Panc1 (cell line): ENCODE measurements around the gene SLC16A6. TPM values are rescaled to one million over a fixed set of nuclear protein-coding genes. Genes with fewer than 3 reads are reported as not detected.

Experiments used
- ATAC-seq: fragments of 200-7000 bp; cut with Tn5 transposase; 2 replicates; pipeline ENCODE4 v1.9.1; 2020; ENCODE audit warnings: mild to moderate bottlenecking, moderate library complexity
- BruUV-seq: library from RNA; stranded (reverse); fragments of 400-500 nt; replicated peaks from 2 replicates; lab custom pipeline; 2021; lab: Mats Ljungman, UMichigan
- CTCF ChIA-PET: fragments of 300-600 bp; sonication (Branson Sonifier 250); formaldehyde crosslinking; loops from one replicate; lab custom pipeline; 2022; ENCODE audit warnings: antibody characterized with exemption; lab: Charles Lee
- POLR2A ChIA-PET: fragments of 300-600 bp; sonication (Branson Sonifier 250); formaldehyde crosslinking; loops from one replicate; lab custom pipeline; 2022; ENCODE audit warnings: antibody characterized with exemption; lab: Charles Lee
- DNase-seq: peaks from one replicate; pipeline ENCODE4 v3.0.0-alpha.2; 2010; ENCODE audit warnings: low read depth, low spot score
- H3K27ac ChIP-seq: 2 replicates; pipeline ENCODE4 v1.5.1; 2011; ENCODE audit warnings: mild to moderate bottlenecking, low read length, inconsistent platforms
- H3K27me3 ChIP-seq: fragments of 200-500 bp; sonication (Bioruptor generic); 2 replicates; pipeline ENCODE4 v1.6.0; 2014; ENCODE audit warnings: low read length, inconsistent platforms; ENCODE audit not compliant: control insufficient read depth, insufficient read depth
- H3K36me3 ChIP-seq: fragments of 200-500 bp; sonication (Bioruptor generic); 2 replicates; pipeline ENCODE4 v1.5.1; 2014; ENCODE audit warnings: inconsistent platforms, mild to moderate bottlenecking, low read length, moderate library complexity; ENCODE audit not compliant: control insufficient read depth, insufficient read depth
- H3K4me1 ChIP-seq: 2 replicates; pipeline ENCODE4 v1.5.1; 2011; ENCODE audit warnings: inconsistent platforms, mild to moderate bottlenecking, low read length, moderate library complexity; ENCODE audit not compliant: control insufficient read depth, insufficient read depth
- H3K4me3 ChIP-seq, 2 experiments: 2 replicates each; pipeline ENCODE4 v1.5.1; 2011 to 2012; ENCODE audit warnings: low read depth in 2 of 2, low read length in 2 of 2, mild to moderate bottlenecking in 2 of 2, inconsistent platforms in 1 of 2, moderate library complexity in 1 of 2
- H3K9me3 ChIP-seq: fragments of 200-500 bp; sonication (Bioruptor generic); 2 replicates; pipeline ENCODE4 v1.5.1; 2014; ENCODE audit warnings: low read depth, mild to moderate bottlenecking, inconsistent platforms, low read length, moderate library complexity; ENCODE audit not compliant: control insufficient read depth, insufficient read depth
- CTCF ChIP-seq: fragments of 450-650 bp; IDR thresholded peaks from 2 replicates; pipeline ENCODE4 v1.5.1; 2017; ENCODE audit warnings: mild to moderate bottlenecking
- POLR2AphosphoS5 ChIP-seq: IDR thresholded peaks from 2 replicates; pipeline ENCODE4 v1.6.1; 2012; ENCODE audit warnings: mild to moderate bottlenecking, low read depth, low read length, moderate library complexity
- REST ChIP-seq, 2 experiments: IDR thresholded peaks; 2 replicates each; pipeline ENCODE4 v1.6.1; 2011 to 2012; ENCODE audit warnings: low read depth in 2 of 2, control low read depth in 1 of 2, low read length in 1 of 2, mild to moderate bottlenecking in 1 of 2, moderate library complexity in 1 of 2; ENCODE audit not compliant: insufficient read depth in 1 of 2
- SIN3A ChIP-seq: IDR thresholded peaks from 2 replicates; pipeline ENCODE4 v1.6.1; 2012; ENCODE audit warnings: low read depth, mild to moderate bottlenecking, low read length, moderate library complexity, borderline replicate concordance; ENCODE audit not compliant: insufficient read depth
- TCF7L2 ChIP-seq: IDR thresholded peaks from 2 replicates; pipeline ENCODE4 v1.6.1; 2011; ENCODE audit warnings: mild to moderate bottlenecking, low read depth, low read length, inconsistent platforms
- in situ Hi-C: cut with HindIII; loops from 2 replicates; pipeline ENCODE4 v1.10.0; 2016; ENCODE audit warnings: low sequenced_read_pairs, low pct_unique_long_range_greater_than_20kb
- intact Hi-C: fragments of 100-400 bp; cut with micrococcal nuclease; formaldehyde crosslinking; loops from one replicate; pipeline ENCODE4 v1.10.0; 2022; ENCODE audit not compliant: unreplicated experiment
- total RNA-seq: library from RNA; stranded (reverse); gene quantifications from one replicate; pipeline ENCODE4 v1.2.1, GENCODE V29; 2021; ENCODE audit not compliant: unreplicated experiment

Gene SLC16A6
- total RNA-seq, 1 experiment from 2014 or later: 0.26 TPM

GRCh38 chr17:68314916-68315535 lies 24.1 kb upstream of the SLC16A6 start:
- H3K27me3 ChIP-seq: no peaks in the 10 kb centered on the region
- ATAC-seq: no peak
- TF ChIP-seq TCF7L2: no peak
- TF ChIP-seq CTCF: no peak
- TF ChIP-seq SIN3A: no peak
- no peak for TF ChIP-seq POLR2AphosphoS5
- no peak for TF ChIP-seq REST (IDR thresholded peaks at IDR 0.05; ENCODE audit: insufficient read depth in 1 of 2, low read depth in 2 of 2, low read length in 1 of 2)
- H3K4me3 ChIP-seq: no peak overlapping the region
- BruUV-seq: no TSS peak
- H3K36me3 ChIP-seq: no peaks in the 10 kb centered on the region
- H3K27ac ChIP-seq: no peak overlapping the region
- H3K4me1 ChIP-seq: no peaks in the 10 kb centered on the region
- POLR2A ChIA-PET: no interaction called here
- DNase-seq: no peak
- in situ Hi-C loops: no loop called here
- intact Hi-C loops: no loop called here
- no peaks in the 10 kb centered on the region for H3K9me3 ChIP-seq
- CTCF ChIA-PET: no interaction called here

GRCh38 chr17:68310152-68310551 lies 19.2 kb upstream of the SLC16A6 start:
- ATAC-seq: no peak
- no peaks in the 10 kb centered on the region for H3K27me3 ChIP-seq
- POLR2A ChIA-PET: interaction anchor here (0.5 kb wide), 1 partner anchor 173 kb away, joined by 5 read pairs; no protein-coding TSS in a partner anchor

More at GRCh38 chr17:68310152-68310551, 19.2 kb upstream of the SLC16A6 start:
- no peak for DNase-seq
- no peak overlapping the region for H3K4me3 ChIP-seq
- in situ Hi-C loops: no loop called here
- no peak overlapping the region for H3K27ac ChIP-seq
- H3K9me3 ChIP-seq: no peaks in the 10 kb centered on the region
- TF ChIP-seq SIN3A (no peak), CTCF (no peak), POLR2AphosphoS5 (no peak), TCF7L2 (no peak), REST (IDR thresholded peaks at IDR 0.05; ENCODE audit: insufficient read depth in 1 of 2, low read depth in 2 of 2, low read length in 1 of 2) (no peak)
- no peaks in the 10 kb centered on the region for H3K36me3 ChIP-seq
- CTCF ChIA-PET: no interaction called here
- no peaks in the 10 kb centered on the region for H3K4me1 ChIP-seq
- intact Hi-C loops: no loop called here
- BruUV-seq: no TSS peak
